ENCODE data around the gene CORO6.

DNA sequence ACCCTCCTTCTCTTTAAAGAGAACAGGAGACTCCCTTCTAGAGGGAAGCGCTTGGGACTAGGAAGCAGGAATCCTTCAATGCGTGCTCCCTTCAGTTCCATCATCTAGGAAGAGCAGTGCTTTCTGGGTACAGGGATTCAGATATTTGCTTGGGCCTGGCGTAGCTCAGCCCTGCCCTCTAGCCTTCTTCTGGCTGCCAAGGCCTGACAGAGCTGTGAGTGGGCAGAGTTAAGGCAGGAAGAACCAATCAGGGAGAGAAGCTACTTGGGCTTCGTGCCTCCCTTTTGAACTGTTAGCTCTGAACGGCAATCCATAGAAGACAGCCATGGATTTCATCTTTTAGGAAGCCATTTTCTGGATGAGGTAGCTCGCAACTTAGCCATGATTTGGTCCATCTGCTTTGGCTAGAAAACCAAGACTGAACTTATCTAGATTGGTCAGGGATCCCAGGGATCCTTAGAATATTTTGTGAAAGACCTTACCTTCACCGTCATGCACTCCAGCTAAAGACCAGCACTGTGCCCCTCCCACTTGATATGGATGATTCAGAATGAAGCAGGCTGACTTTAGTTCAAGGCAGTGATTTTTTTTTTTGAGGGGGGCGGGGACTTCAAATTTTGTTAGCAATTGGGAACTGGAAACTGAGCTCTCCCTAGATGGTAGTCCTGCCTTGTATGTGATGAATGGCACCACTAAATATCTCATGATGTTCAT is 2.5 kb upstream of the CORO6 start:
- TF ChIP-seq EZH2 (IDR thresholded peaks at IDR 0.05): no peak
- TF ChIP-seq POLR2AphosphoS5 (IDR thresholded peaks at IDR 0.05; ENCODE audit: borderline replicate concordance, low read depth, low read length): no peak
- TF ChIP-seq FOXP2 (optimal IDR thresholded peaks at IDR 0.05; ENCODE audit: control extremely low read depth, extremely low read length, insufficient read depth): no peak
